Measurements from ENCODE around the gene STX3.

STX3 gene

GRCh38 chr11:59807047-59807610, 52.0 kb downstream of the STX3 start:
- no peak overlapping the region for H3K4me3 ChIP-seq (ENCODE audit: control insufficient read depth, low read depth, low read length)
- no peak for DNase-seq (ENCODE audit: low read depth)
- TF ChIP-seq CTCF (conservative IDR thresholded peaks at IDR 0.05; ENCODE audit: control insufficient read depth, insufficient read depth, low read depth, low read length), result no peak

GRCh38 chr11:59810189-59810910, 55.2 kb downstream of the STX3 start, which contains the start of gene MRPL16:
MRPL16 (minus strand) TSS chr11:59810778; CDS start chr11:59810658, 120 bp downstream.
- no peak for TF ChIP-seq CTCF (conservative IDR thresholded peaks at IDR 0.05; ENCODE audit: control insufficient read depth, insufficient read depth, low read depth, low read length)
- peak; percentile 86 for DNase-seq (ENCODE audit: low read depth)
- H3K4me3 ChIP-seq (ENCODE audit: control insufficient read depth, low read depth, low read length), result peak within 1 kb of the TSS; percentile 99

GRCh38 chr11:59810911-59811259, 55.7 kb downstream of the STX3 start:
- no peak for TF ChIP-seq CTCF (conservative IDR thresholded peaks at IDR 0.05; ENCODE audit: control insufficient read depth, insufficient read depth, low read depth, low read length)
- H3K4me3 ChIP-seq (ENCODE audit: control insufficient read depth, low read depth, low read length), result peak overlapping the region; percentile 99
- no peak for DNase-seq (ENCODE audit: low read depth)

GRCh38 chr11:59812220-59812619, 57.0 kb downstream of the STX3 start:
- DNase-seq (ENCODE audit: low read depth), result no peak
- H3K4me3 ChIP-seq (ENCODE audit: control insufficient read depth, low read depth, low read length), result no peak overlapping the region
- TF ChIP-seq CTCF (conservative IDR thresholded peaks at IDR 0.05; ENCODE audit: control insufficient read depth, insufficient read depth, low read depth, low read length), result no peak

GRCh38 chr11:59813364-59813763, 58.2 kb downstream of the STX3 start:
- no peak for DNase-seq (ENCODE audit: low read depth)
- no peak for TF ChIP-seq CTCF (conservative IDR thresholded peaks at IDR 0.05; ENCODE audit: control insufficient read depth, insufficient read depth, low read depth, low read length)
- no peak overlapping the region for H3K4me3 ChIP-seq (ENCODE audit: control insufficient read depth, low read depth, low read length)

GRCh38 chr11:59814021-59814420, 58.8 kb downstream of the STX3 start:
- no peak for DNase-seq (ENCODE audit: low read depth)
- no peak overlapping the region for H3K4me3 ChIP-seq (ENCODE audit: control insufficient read depth, low read depth, low read length)
- TF ChIP-seq CTCF (conservative IDR thresholded peaks at IDR 0.05; ENCODE audit: control insufficient read depth, insufficient read depth, low read depth, low read length), result no peak
